H1 (cell line): Measurements from ENCODE around the gene PALM2AKAP2. TPM values are rescaled to one million over a fixed set of nuclear protein-coding genes. Genes with fewer than 3 reads are reported as not detected.

ENCODE experiments used
- CTCF ChIA-PET: fragments of 300-600 bp; sonication (Branson Sonifier 250); formaldehyde crosslinking; loops from one replicate; lab custom pipeline; 2021; ENCODE audit not compliant: partially characterized antibody; lab: Charles Lee
- POLR2A ChIA-PET: fragments of 300-600 bp; sonication (Branson Sonifier 250); formaldehyde crosslinking; loops from one replicate; lab custom pipeline; 2021; ENCODE audit warnings: inconsistent platforms; ENCODE audit not compliant: partially characterized antibody; lab: Charles Lee
- DNase-seq, 2 experiments: peaks; one replicate each; pipeline versions ENCODE4 v3.0.0 to v3.0.0-alpha.2; 2010 to 2022; ENCODE audit warnings: low spot score in 2 of 2, low read depth in 1 of 2, mixed read lengths in 1 of 2
- FAIRE-seq: peaks from 2 replicates; lab custom pipeline; 2011; peaks lifted over from hg19 to GRCh38; lab: Jason Lieb, UNC
- H2AFZ ChIP-seq: 2 replicates; pipeline ENCODE4 v1.8.1; 2012; ENCODE audit warnings: low read length, inconsistent platforms
- H2AK5ac ChIP-seq: 2 replicates; pipeline ENCODE4 v1.6.1; 2013; ENCODE audit warnings: low read depth, low read length
- H2BK120ac ChIP-seq: replicated peaks from 2 replicates; pipeline ENCODE3; 2013; ENCODE audit warnings: low read depth, low read length, inconsistent platforms
- H2BK12ac ChIP-seq: 2 replicates; pipeline ENCODE4 v1.6.1; 2013; ENCODE audit warnings: low read depth, low read length
- H2BK15ac ChIP-seq: 2 replicates; pipeline ENCODE4 v1.6.1; 2013; ENCODE audit warnings: low read length
- H2BK20ac ChIP-seq: 2 replicates; pipeline ENCODE4 v1.6.1; 2013; ENCODE audit warnings: low read length
- H2BK5ac ChIP-seq: 2 replicates; pipeline ENCODE4 v1.6.1; 2013; ENCODE audit warnings: low read depth, low read length
- H3K14ac ChIP-seq: 2 replicates; pipeline ENCODE4 v1.6.1; 2013; ENCODE audit warnings: inconsistent platforms; ENCODE audit not compliant: insufficient read length
- H3K18ac ChIP-seq: 2 replicates; pipeline ENCODE4 v1.6.1; 2013; ENCODE audit warnings: low read length; ENCODE audit errors: extremely low read depth
- H3K23ac ChIP-seq: 2 replicates; pipeline ENCODE4 v1.6.1; 2013; ENCODE audit warnings: inconsistent platforms; ENCODE audit not compliant: insufficient read length
- H3K23me2 ChIP-seq: 2 replicates; pipeline ENCODE4 v1.6.1; 2013; ENCODE audit warnings: low read depth, low read length
- H3K27ac ChIP-seq: 2 replicates; pipeline ENCODE4 v1.6.1; 2011; ENCODE audit warnings: low read depth, low read length, inconsistent platforms
- H3K27me3 ChIP-seq, 4 experiments: replicated peaks in 1 of 4; 1 replicate in 1 of 4; 2 replicates in 3 of 4; pipeline versions ENCODE4 v1.6.1 to v1.8.1; 2011 to 2013; ENCODE audit warnings: low read length in 3 of 4, mild to moderate bottlenecking in 3 of 4, inconsistent platforms in 2 of 4, mixed read lengths in 2 of 4, moderate library complexity in 1 of 4; ENCODE audit not compliant: control insufficient read depth in 3 of 4, insufficient read depth in 3 of 4; ENCODE audit errors: extremely low read depth in 1 of 4
- H3K36me3 ChIP-seq, 4 experiments: 2 replicates each; pipeline versions ENCODE4 v1.6.1 to v1.8.1; 2011 to 2013; ENCODE audit warnings: mild to moderate bottlenecking in 4 of 4, low read length in 3 of 4, moderate library complexity in 2 of 4, control low read depth in 1 of 4, inconsistent platforms in 1 of 4; ENCODE audit not compliant: insufficient read depth in 4 of 4, control insufficient read depth in 2 of 4
- H3K4ac ChIP-seq: replicated peaks from 2 replicates; pipeline ENCODE3; 2013; ENCODE audit warnings: low read length, low read depth, mixed read lengths, inconsistent platforms; ENCODE audit not compliant: insufficient read length
- H3K4me1 ChIP-seq, 4 experiments: replicated peaks in 1 of 4; 1 replicate in 1 of 4; 2 replicates in 3 of 4; pipeline versions ENCODE4 v1.6.1 to v1.8.1; 2011 to 2013; ENCODE audit warnings: low read length in 3 of 4, inconsistent platforms in 2 of 4, mixed read lengths in 1 of 4; ENCODE audit not compliant: insufficient read depth in 4 of 4, control insufficient read depth in 3 of 4
- H3K4me2 ChIP-seq, 2 experiments: 2 replicates each; pipeline versions ENCODE4 v1.6.1 to v1.8.1; 2011 to 2013; ENCODE audit warnings: low read depth in 2 of 2, low read length in 2 of 2, control low read depth in 1 of 2, inconsistent platforms in 1 of 2, mild to moderate bottlenecking in 1 of 2; ENCODE audit not compliant: insufficient read depth in 1 of 2
- H3K4me3 ChIP-seq, 4 experiments: fragments of 200-600, 300-600 bp in 1 of 4; sonication (generic), shearing (Covaris generic), sonication (Bioruptor Twin) in 1 of 4; 2 replicates each; pipeline versions ENCODE4 v1.5.1 to v1.8.1; 2011 to 2016; ENCODE audit warnings: low read length in 4 of 4, low read depth in 3 of 4, control low read depth in 2 of 4, inconsistent platforms in 2 of 4, mild to moderate bottlenecking in 2 of 4, mixed read lengths in 1 of 4, moderate library complexity in 1 of 4; ENCODE audit not compliant: insufficient read depth in 2 of 4; ENCODE audit errors: extremely low read depth in 1 of 4
- H3K56ac ChIP-seq: replicated peaks from 2 replicates; pipeline ENCODE3; 2013; ENCODE audit warnings: low read depth, mild to moderate bottlenecking, mixed read lengths, low read length, inconsistent platforms; ENCODE audit not compliant: insufficient read length
- H3K79me1 ChIP-seq: 2 replicates; pipeline ENCODE4 v1.6.1; 2013; ENCODE audit warnings: low read depth, low read length, control low read depth
- H3K79me2 ChIP-seq, 2 experiments: 2 replicates each; pipeline versions ENCODE4 v1.6.1 to v1.8.1; 2012 to 2013; ENCODE audit warnings: low read length in 2 of 2, mild to moderate bottlenecking in 2 of 2, inconsistent platforms in 1 of 2; ENCODE audit not compliant: insufficient read depth in 2 of 2, control insufficient read depth in 1 of 2
- H3K9ac ChIP-seq, 4 experiments: replicated peaks in 1 of 4; 1 replicate in 1 of 4; 2 replicates in 3 of 4; pipeline versions ENCODE4 v1.6.1 to v1.8.1; 2011 to 2013; ENCODE audit warnings: low read depth in 3 of 4, low read length in 3 of 4, control low read depth in 2 of 4, mild to moderate bottlenecking in 2 of 4, moderate library complexity in 2 of 4, inconsistent platforms in 1 of 4; ENCODE audit errors: extremely low read depth in 1 of 4
- H3K9me3 ChIP-seq, 2 experiments: 2 replicates each; pipeline versions ENCODE4 v1.6.1 to v1.8.1; 2012 to 2013; ENCODE audit warnings: mild to moderate bottlenecking in 2 of 2, moderate library complexity in 2 of 2, control low read depth in 1 of 2, inconsistent platforms in 1 of 2, low read depth in 1 of 2, low read length in 1 of 2, mixed read lengths in 1 of 2; ENCODE audit not compliant: insufficient read depth in 2 of 2
- H4K20me1 ChIP-seq, 2 experiments: replicated peaks in 1 of 2; 2 replicates each; pipeline versions ENCODE3 to v1.8.1; 2011 to 2013; ENCODE audit warnings: inconsistent platforms in 2 of 2, low read length in 2 of 2, mild to moderate bottlenecking in 1 of 2; ENCODE audit not compliant: insufficient read depth in 2 of 2, control insufficient read depth in 1 of 2
- H4K5ac ChIP-seq: 2 replicates; pipeline ENCODE4 v1.6.1; 2013; ENCODE audit warnings: low read length, low read depth, mixed read lengths, inconsistent platforms; ENCODE audit not compliant: insufficient read length
- H4K8ac ChIP-seq: 2 replicates; pipeline ENCODE4 v1.8.0; 2013; ENCODE audit warnings: mild to moderate bottlenecking, moderate library complexity, low read length, inconsistent platforms; ENCODE audit not compliant: insufficient read depth; ENCODE audit errors: extremely low read depth
- H4K91ac ChIP-seq: replicated peaks from 2 replicates; pipeline ENCODE3; 2013; ENCODE audit warnings: low read length, mixed read lengths, inconsistent platforms; ENCODE audit not compliant: insufficient read length
- ATF2 ChIP-seq: IDR thresholded peaks from 2 replicates; pipeline ENCODE4 v1.6.1; 2012; ENCODE audit warnings: low read length, inconsistent platforms
- CHD2 ChIP-seq: IDR thresholded peaks from 2 replicates; pipeline ENCODE4 v1.6.1; 2012; ENCODE audit warnings: low read length, improper control_type of control experiment
- HDAC2 ChIP-seq, 2 experiments: fragments of 300-600 bp in 1 of 2; sonication (generic) in 1 of 2; IDR thresholded peaks; 2 replicates each; pipeline ENCODE4 v1.6.1; 2011 to 2012; ENCODE audit warnings: low read depth in 2 of 2, low read length in 2 of 2, mild to moderate bottlenecking in 2 of 2, moderate library complexity in 2 of 2, borderline replicate concordance in 1 of 2, inconsistent platforms in 1 of 2
- RXRA ChIP-seq: IDR thresholded peaks from 2 replicates; pipeline ENCODE4 v1.6.1; 2011; ENCODE audit warnings: low read depth, mild to moderate bottlenecking, low read length, moderate library complexity; ENCODE audit not compliant: insufficient read depth
- TBP ChIP-seq: IDR thresholded peaks from 2 replicates; pipeline ENCODE4 v1.6.1; 2011; ENCODE audit warnings: low read depth, low read length, improper control_type of control experiment
- TEAD4 ChIP-seq: IDR thresholded peaks from 2 replicates; pipeline ENCODE4 v1.6.1; 2012; ENCODE audit warnings: low read depth, low read length, inconsistent platforms, mixed read lengths
- WGBS, 2 experiments: shearing (Covaris generic) in 1 of 2; methylation state at CpG; one replicate each; pipeline versions ENCODE4 v1.1.6 to v1.1.7; 2013 to 2015; ENCODE audit warnings: low lambda C conversion rate in 2 of 2, mixed read lengths in 2 of 2, inconsistent platforms in 1 of 2, low coverage in 1 of 2, missing lambda C conversion rate in 1 of 2; ENCODE audit not compliant: insufficient replicate concordance in 2 of 2, insufficient coverage in 1 of 2, insufficient read length in 1 of 2; ENCODE audit errors: extremely low coverage in 1 of 2, missing lambda C conversion rate in 1 of 2; 5-methylcytosine and 5-hydroxymethylcytosine counted together
- long read RNA-seq, 2 experiments: library from RNA in 1 of 2; library from capped mRNA in 1 of 2; stranded (forward); transcript quantifications; one replicate each; pipeline ENCODE4 v2.0.0, GENCODE V29; 2021; ENCODE audit warnings: inconsistent platforms in 1 of 2
- polyA minus RNA-seq, 3 experiments: library from RNA; depleted of rRNA, polyadenylated mRNA; stranded (reverse); fragments of >200 nt; gene quantifications; 1 replicate in 2 of 3; 2 replicates in 1 of 3; pipeline ENCODE4 v1.2.3, GENCODE V29; 2011
- polyA plus RNA-seq, 7 experiments: library from polyadenylated mRNA; depleted of rRNA in 3 of 7; stranded (reverse) in 5 of 7; unstranded in 2 of 7; fragments of >200 nt in 5 of 7; fragments of 200-250 nt in 2 of 7; gene quantifications; 1 replicate in 5 of 7; 2 replicates in 1 of 7; 4 replicates in 1 of 7; pipeline versions ENCODE4 v1.2.1 to v1.2.3, GENCODE V29; 2011 to 2013; ENCODE audit warnings: missing spikeins in 2 of 7, mixed read lengths in 2 of 7
- total RNA-seq: library from RNA; stranded (reverse); fragmentation: NEBNext Ultra II Directional; extraction: Animal tissue kit (Norgen Biotek cat#: 25700); gene quantifications from 2 replicates; pipeline ENCODE4 v1.2.1, GENCODE V29; 2021

PALM2AKAP2 gene
- total RNA-seq (11.8 and 20.5 TPM in 2 replicates), polyA plus RNA-seq (2011; rRNA removed) (0.38 and 0.85 TPM in 2 replicates), polyA minus RNA-seq (2011; rRNA and poly(A)+ RNA removed) (2.1 and 2.5 TPM in 2 replicates)
- polyA plus RNA-seq (2011; cell fraction: cytosol; rRNA removed) = 1.5 TPM
- 2.2 TPM for polyA plus RNA-seq (2011; cell fraction: nucleus; rRNA removed)
- polyA plus RNA-seq (2012, experiment 1 of 2) = 3.1 to 5.2 TPM (median 3.5 TPM) in 4 replicates
- 0.20 TPM for polyA plus RNA-seq (2012, experiment 2 of 2)
- 4.2 TPM for polyA plus RNA-seq (2013, experiment 1 of 2)
- 4.7 TPM for polyA plus RNA-seq (2013, experiment 2 of 2)
- polyA minus RNA-seq (2011; cell fraction: cytosol; rRNA and poly(A)+ RNA removed) = 3.1 TPM
- 1.5 TPM for polyA minus RNA-seq (2011; cell fraction: nucleus; rRNA and poly(A)+ RNA removed)
- long read RNA-seq, experiment 1 = 0 reads
- long read RNA-seq, experiment 2 = 0 reads

DNA sequence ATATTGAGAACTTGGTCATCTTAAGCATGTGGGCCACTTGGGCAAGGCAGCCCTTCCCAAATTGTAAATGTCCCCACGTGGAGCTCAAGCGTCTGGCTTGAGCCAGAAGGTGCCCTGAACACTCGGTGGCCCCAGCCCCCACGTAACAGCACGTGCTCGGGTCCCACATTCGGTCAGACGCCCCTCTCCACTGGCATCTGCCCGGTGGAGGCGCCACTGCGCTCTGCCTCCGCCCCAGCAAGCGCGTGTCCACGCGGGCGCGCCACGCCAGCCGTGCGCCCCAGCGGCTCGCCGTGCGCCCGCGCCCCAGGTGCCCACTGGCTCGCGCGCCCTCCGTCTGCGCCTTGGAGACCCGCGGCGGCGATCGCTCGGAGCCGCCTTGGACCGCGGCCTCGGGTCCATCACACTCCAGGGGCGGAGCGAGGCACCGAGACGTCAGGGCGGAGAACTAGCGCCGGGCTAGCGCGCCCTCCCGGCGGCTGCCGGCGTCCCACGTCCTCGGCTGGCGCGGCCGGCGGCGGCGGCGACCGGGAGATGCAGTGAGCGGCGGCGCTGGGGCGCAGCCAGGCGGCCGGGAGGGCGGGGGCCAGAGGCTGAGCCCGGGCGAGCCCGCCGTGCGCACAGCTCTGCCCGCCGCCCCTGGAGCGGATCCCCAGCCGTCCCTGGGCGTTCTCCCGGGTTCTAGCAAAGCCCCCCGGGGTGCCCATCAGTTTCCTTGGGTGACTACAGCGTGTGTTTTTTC lies at the start of gene PALM2AKAP2:
Gene PALM2AKAP2 (plus strand): TSS at position 488 of the 742 bp plus-strand sequence. CDS start 291 bp downstream, outside the sequence.
- no peak within 1 kb of the TSS for H2AK5ac ChIP-seq
- H3K4me1 ChIP-seq = peaks cover 0 to 5% (median 4%) of the 10 kb centered on the region in 4 experiments; a peak in 4 of 7 replicates
- no peaks in the 10 kb centered on the region for H3K9me3 ChIP-seq
- H3K14ac ChIP-seq = no peak within 1 kb of the TSS
- POLR2A ChIA-PET = interaction anchor here (1.0 to 1.9 kb wide), 2 partner anchors 9 to 36 kb away, joined by 3 to 6 read pairs; no protein-coding TSS in a partner anchor
- H3K27ac ChIP-seq = no peak within 1 kb of the TSS
- H3K36me3 ChIP-seq = no peaks in the 10 kb centered on the region
- peak within 1 kb of the TSS; percentile 73 for H3K18ac ChIP-seq
- peak within 1 kb of the TSS; percentile 65; the same call in 1 of the 2 replicates for H2BK12ac ChIP-seq
- peak in 1 of 2 experiments; percentile 82 for DNase-seq
- H3K9ac ChIP-seq = peak within 1 kb of the TSS; percentile 26 to 69 (median 58)
- peak within 1 kb of the TSS; percentile 29; the same call in 1 of the 2 replicates for H2BK20ac ChIP-seq
- peak within 1 kb of the TSS; percentile 58 to 97 (median 82) for H3K4me3 ChIP-seq
- H3K27me3 ChIP-seq = peaks cover 0 to 19% (median 12%) of the 10 kb centered on the region in 4 experiments; a peak in 6 of 7 replicates
- H3K79me1 ChIP-seq = no peaks in the 10 kb centered on the region
- H3K4me2 ChIP-seq = peak within 1 kb of the TSS; percentile 71 to 92
- peaks cover 8% of the 10 kb centered on the region for H3K23me2 ChIP-seq
- peak within 1 kb of the TSS; percentile 91 for H2AFZ ChIP-seq
- peak within 1 kb of the TSS; percentile 76 for H4K8ac ChIP-seq
- H3K23ac ChIP-seq = no peak within 1 kb of the TSS
- H3K4ac ChIP-seq = no peak within 1 kb of the TSS
- CTCF ChIA-PET = interaction anchor here (0.6 to 1.5 kb wide), 6 partner anchors 10 to 176 kb away, joined by 3 to 4 read pairs (median 3); no protein-coding TSS in a partner anchor
- peak within 1 kb of the TSS; percentile 16 for H4K91ac ChIP-seq
- H2BK120ac ChIP-seq = no peak within 1 kb of the TSS
- H3K56ac ChIP-seq = no peak within 1 kb of the TSS
- 0 out of 2 replicates have a peak within 1 kb of the TSS, but pooled peaks have one; percentile 74 for H2BK15ac ChIP-seq
- WGBS, 2 experiments = 3% methylated on average over 65 of the region's 85 CpGs; no CpG with 5 or more reads in 1 of the 2 experiments
- peaks cover 3 to 4% of the 10 kb centered on the region in 2 experiments; a peak in 2 of 4 replicates for H3K79me2 ChIP-seq
- no peak within 1 kb of the TSS for H4K5ac ChIP-seq
- 0 out of 2 replicates have a peak within 1 kb of the TSS, but pooled peaks have one; percentile 3 for H2BK5ac ChIP-seq
- no peak for FAIRE-seq
- H4K20me1 ChIP-seq = no peaks in the 10 kb centered on the region
- peak; percentile 24; the same call in 1 of the 2 replicates for TF ChIP-seq TEAD4
- TF ChIP-seq ATF2 = no peak
- TF ChIP-seq TBP = no peak; the same call in 1 of the 2 replicates
- peak; percentile 38 to 62; a peak in 1 of 4 replicates for TF ChIP-seq HDAC2 (IDR thresholded peaks at IDR 0.05; ENCODE audit: borderline replicate concordance in 1 of 2, low read depth in 2 of 2, low read length in 2 of 2)
- TF ChIP-seq RXRA = no peak
- TF ChIP-seq CHD2 = no peak
